ENCODE measurements around the gene GALNT17. TPM values are rescaled to one million over a fixed set of nuclear protein-coding genes. Genes with fewer than 3 reads are reported as not detected.

Gene GALNT17
- 2.7 to 3.2 TPM (median 2.9 TPM) in 3 replicates for total RNA-seq

- H3K36me3 Mint-ChIP-seq = no peaks in the 10 kb centered on the region
- no peak for TF ChIP-seq CTCF (IDR thresholded peaks at IDR 0.05; ENCODE audit: unreplicated experiment)
- H3K27me3 Mint-ChIP-seq (ENCODE audit: low read depth) = peaks cover 81% of the 10 kb centered on the region
- H3K9me3 Mint-ChIP-seq = no peaks in the 10 kb centered on the region
- peaks cover 14% of the 10 kb centered on the region for H3K4me1 Mint-ChIP-seq
- no peak for DNase-seq (ENCODE audit: low spot score in 2 of 2, unreplicated experiment in 2 of 2)
- H3K27ac Mint-ChIP-seq = no peak within 1 kb of the TSS
- H3K4me3 Mint-ChIP-seq = peak within 1 kb of the TSS; percentile 77
Measured at GRCh38 chr7:71132127-71132376, at the start of gene GALNT17. TSS of gene GALNT17 (plus strand) at chr7:71132144.

GRCh38 chr7:71095266-71095860, 36.6 kb upstream of the GALNT17 start:
- H3K27me3 Mint-ChIP-seq (ENCODE audit: low read depth) = no peaks in the 10 kb centered on the region
- DNase-seq (ENCODE audit: low spot score in 2 of 2, unreplicated experiment in 2 of 2) = no peak
- H3K4me3 Mint-ChIP-seq = no peak overlapping the region
- H3K27ac Mint-ChIP-seq = no peak overlapping the region
- H3K4me1 Mint-ChIP-seq = no peaks in the 10 kb centered on the region
- TF ChIP-seq CTCF (IDR thresholded peaks at IDR 0.05; ENCODE audit: unreplicated experiment) = no peak
- H3K9me3 Mint-ChIP-seq = peaks cover 29% of the 10 kb centered on the region
- H3K36me3 Mint-ChIP-seq = no peaks in the 10 kb centered on the region

GRCh38 chr7:71096351-71096750, 35.6 kb upstream of the GALNT17 start:
- H3K9me3 Mint-ChIP-seq = peaks cover 31% of the 10 kb centered on the region
- DNase-seq (ENCODE audit: low spot score in 2 of 2, unreplicated experiment in 2 of 2) = no peak
- no peak overlapping the region for H3K4me3 Mint-ChIP-seq
- no peaks in the 10 kb centered on the region for H3K36me3 Mint-ChIP-seq
- no peak for TF ChIP-seq CTCF (IDR thresholded peaks at IDR 0.05; ENCODE audit: unreplicated experiment)
- H3K27me3 Mint-ChIP-seq (ENCODE audit: low read depth) = no peaks in the 10 kb centered on the region
- no peaks in the 10 kb centered on the region for H3K4me1 Mint-ChIP-seq
- H3K27ac Mint-ChIP-seq = no peak overlapping the region

- Mint-ChIP-seq H3K9me3 (no peaks in the 10 kb centered on the region), H3K27ac (no peak overlapping the region), H3K36me3 (no peaks in the 10 kb centered on the region), H3K4me3 (no peak overlapping the region), H3K27me3 (ENCODE audit: low read depth) (peaks cover 38% of the 10 kb centered on the region), H3K4me1 (no peaks in the 10 kb centered on the region)
- no peak for DNase-seq (ENCODE audit: low spot score in 2 of 2, unreplicated experiment in 2 of 2)
- no peak for TF ChIP-seq CTCF (IDR thresholded peaks at IDR 0.05; ENCODE audit: unreplicated experiment)
Measured at GRCh38 chr7:71106226-71106625, 25.7 kb upstream of the GALNT17 start.

- Mint-ChIP-seq H3K9me3 (peaks cover 8% of the 10 kb centered on the region), H3K27me3 (ENCODE audit: low read depth) (peaks cover 55% of the 10 kb centered on the region), H3K4me1 (peaks cover 8% of the 10 kb centered on the region), H3K36me3 (no peaks in the 10 kb centered on the region), H3K27ac (no peak overlapping the region), H3K4me3 (no peak overlapping the region)
- TF ChIP-seq CTCF (IDR thresholded peaks at IDR 0.05; ENCODE audit: unreplicated experiment) = no peak
- no peak for DNase-seq (ENCODE audit: low spot score in 2 of 2, unreplicated experiment in 2 of 2)
Measured at GRCh38 chr7:71112436-71112835, 19.5 kb upstream of the GALNT17 start.

- Mint-ChIP-seq H3K4me3 (no peak overlapping the region), H3K36me3 (no peaks in the 10 kb centered on the region), H3K4me1 (no peaks in the 10 kb centered on the region)
Measured at GRCh38 chr7:71120096-71120495, 11.8 kb upstream of the GALNT17 start.

More at GRCh38 chr7:71120096-71120495, 11.8 kb upstream of the GALNT17 start:
- DNase-seq (ENCODE audit: low spot score in 2 of 2, unreplicated experiment in 2 of 2) = no peak
- Mint-ChIP-seq H3K27me3 (ENCODE audit: low read depth) (peaks cover 31% of the 10 kb centered on the region), H3K27ac (no peak overlapping the region), H3K9me3 (peaks cover 9% of the 10 kb centered on the region)
- no peak for TF ChIP-seq CTCF (IDR thresholded peaks at IDR 0.05; ENCODE audit: unreplicated experiment)
